GM23248 (cell line): ENCODE data around the gene PATE1. TPM values are rescaled to one million over a fixed set of nuclear protein-coding genes. Genes with fewer than 3 reads are reported as not detected.

Experiments used
- DNase-seq: peaks from one replicate; pipeline ENCODE4 v3.0.0-alpha.2; 2015
- H2AFZ ChIP-seq: fragments of 200-600 bp; sonication (generic); 2 replicates; pipeline ENCODE4 v1.6.1; 2016; ENCODE audit warnings: antibody characterized with exemption
- H3F3A ChIP-seq: fragments of 200-600 bp; sonication (generic); 2 replicates; pipeline ENCODE4 v1.6.1; 2016; ENCODE audit warnings: mild to moderate bottlenecking, antibody characterized with exemption, mixed run types; ENCODE audit not compliant: insufficient read depth
- H3K27ac ChIP-seq: fragments of 200-600 bp; sonication (generic); 2 replicates; pipeline ENCODE4 v1.5.1; 2016; ENCODE audit warnings: mild to moderate bottlenecking
- H3K27me3 ChIP-seq: fragments of 200-600 bp; sonication (generic); replicated peaks from 2 replicates; pipeline ENCODE4 v1.6.1; 2016; ENCODE audit warnings: mild to moderate bottlenecking; ENCODE audit not compliant: insufficient read depth
- H3K36me3 ChIP-seq: fragments of 200-600 bp; sonication (generic); 2 replicates; pipeline ENCODE4 v1.6.1; 2016; ENCODE audit warnings: low read depth, mild to moderate bottlenecking
- H3K4me1 ChIP-seq: fragments of 200-600 bp; sonication (generic); 2 replicates; pipeline ENCODE4 v1.6.1; 2016; ENCODE audit warnings: mild to moderate bottlenecking; ENCODE audit not compliant: insufficient read depth
- H3K4me2 ChIP-seq: fragments of 200-600 bp; sonication (generic); one replicate; pipeline ENCODE4 v1.6.1; 2016; ENCODE audit warnings: mild to moderate bottlenecking; ENCODE audit not compliant: unreplicated experiment
- H3K4me3 ChIP-seq: fragments of 200-600 bp; sonication (generic); 2 replicates; pipeline ENCODE4 v1.5.1; 2016; ENCODE audit warnings: mild to moderate bottlenecking
- H3K79me2 ChIP-seq: fragments of 200-600 bp; sonication (generic); 2 replicates; pipeline ENCODE4 v1.6.1; 2016; ENCODE audit warnings: mild to moderate bottlenecking; ENCODE audit not compliant: insufficient read depth
- H3K9ac ChIP-seq: fragments of 200-600 bp; sonication (generic); 2 replicates; pipeline ENCODE4 v1.6.1; 2016; ENCODE audit warnings: mild to moderate bottlenecking
- H3K9me2 ChIP-seq: fragments of 200-600 bp; sonication (generic); 2 replicates; pipeline ENCODE4 v1.6.1; 2016; ENCODE audit warnings: mixed run types, mild to moderate bottlenecking, moderate library complexity; ENCODE audit not compliant: insufficient read depth
- H3K9me3 ChIP-seq: fragments of 200-600 bp; sonication (generic); one replicate; pipeline ENCODE4 v1.6.1; 2017; ENCODE audit warnings: low read depth
- H4K20me1 ChIP-seq: fragments of 200-600 bp; sonication (generic); 2 replicates; pipeline ENCODE4 v1.6.0; 2016; ENCODE audit not compliant: insufficient read depth
- EZH2 ChIP-seq: fragments of 200-600 bp; sonication (generic); IDR thresholded peaks from 2 replicates; pipeline ENCODE4 v1.6.1; 2018; ENCODE audit warnings: antibody characterized with exemption, mild to moderate bottlenecking; ENCODE audit not compliant: insufficient read depth, poor library complexity, severe bottlenecking
- EZH2phosphoT487 ChIP-seq: fragments of 200-600 bp; sonication (generic); IDR thresholded peaks from 2 replicates; pipeline ENCODE4 v1.6.1; 2018; ENCODE audit warnings: antibody characterized with exemption, moderate library complexity, mild to moderate bottlenecking, low read depth; ENCODE audit not compliant: insufficient read depth
- WGBS, 2 experiments: methylation state at CpG; one replicate each; pipeline ENCODE4 v1.1.6; 2015 to 2017; ENCODE audit warnings: low lambda C conversion rate in 2 of 2, low coverage in 1 of 2; ENCODE audit errors: missing lambda C conversion rate in 2 of 2; 5-methylcytosine and 5-hydroxymethylcytosine counted together
- in situ Hi-C: fragments of 300-500 bp; cut with MboI; formaldehyde crosslinking; loops from 2 replicates; pipeline ENCODE4 v1.15.0; 2020
- polyA plus RNA-seq: library from polyadenylated mRNA; unstranded; fragments of >200 nt; fragmentation: Nextera tagmentation; extraction: Ambion mirVana; gene quantifications from 2 replicates; pipeline ENCODE4 v1.2.1, GENCODE V29; 2016
- total RNA-seq: library from RNA; depleted of rRNA; stranded (reverse); fragments of >200 nt; shearing (Covaris generic); gene quantifications from 2 replicates; pipeline ENCODE4 v1.2.3, GENCODE V29; 2014

PATE1 gene
- total and polyA plus RNA-seq, 2 experiments from 2014 or later = not detected

DNA sequence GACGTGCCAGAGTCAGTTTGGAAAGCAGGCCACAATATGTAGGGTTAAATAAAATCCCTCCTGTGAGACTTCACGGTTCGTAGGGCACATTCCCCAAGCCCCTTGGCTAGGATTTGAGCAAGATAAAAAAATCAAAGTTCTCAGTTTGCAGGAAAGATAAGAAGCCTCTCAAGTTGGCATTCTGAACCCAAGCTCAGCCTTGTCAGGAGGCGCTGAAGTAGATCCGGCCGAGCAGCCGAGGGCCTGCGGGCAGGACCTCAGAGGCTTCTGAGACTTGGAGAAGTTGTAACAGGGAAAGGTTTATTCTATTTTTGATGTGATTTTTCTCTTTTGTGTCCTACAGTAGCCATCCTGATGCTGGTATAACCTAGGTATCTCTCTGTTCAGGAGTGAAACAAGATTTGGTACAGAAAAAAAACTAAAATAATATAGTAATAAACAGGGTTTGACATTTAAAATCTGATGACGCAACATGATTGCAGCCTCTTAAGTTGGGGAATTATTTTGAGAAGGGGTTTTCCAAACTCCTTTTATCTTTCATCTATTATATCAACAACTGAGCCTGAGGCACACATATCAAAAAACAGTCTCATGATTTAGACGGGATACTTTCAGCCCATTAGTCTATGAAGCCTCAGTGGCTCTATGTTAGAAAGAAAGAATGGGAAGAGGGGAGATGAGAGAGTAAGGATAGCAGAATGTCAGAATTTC is 22.4 kb downstream of the PATE1 start:
- 32 to 33% methylated on average over 10 of the region's 10 CpGs for WGBS, 2 experiments
- Histone ChIP-seq H3K9ac (no peak overlapping the region), H3K79me2 (no peaks in the 10 kb centered on the region), H3K9me3 (no peaks in the 10 kb centered on the region), H2AFZ (no peak overlapping the region), H3K4me3 (no peak overlapping the region), H3K36me3 (no peaks in the 10 kb centered on the region), H3K4me1 (peaks cover 16% of the 10 kb centered on the region), H3F3A (peaks cover 17% of the 10 kb centered on the region), H4K20me1 (no peaks in the 10 kb centered on the region), H3K9me2 (no peaks in the 10 kb centered on the region), H3K27ac (no peak overlapping the region), H3K4me2 (no peak overlapping the region), H3K27me3 (peaks cover 32% of the 10 kb centered on the region)
- TF ChIP-seq EZH2 (no peak), EZH2phosphoT487 (no peak)
- in situ Hi-C loops = no loop called here
- no peak for DNase-seq

DNA sequence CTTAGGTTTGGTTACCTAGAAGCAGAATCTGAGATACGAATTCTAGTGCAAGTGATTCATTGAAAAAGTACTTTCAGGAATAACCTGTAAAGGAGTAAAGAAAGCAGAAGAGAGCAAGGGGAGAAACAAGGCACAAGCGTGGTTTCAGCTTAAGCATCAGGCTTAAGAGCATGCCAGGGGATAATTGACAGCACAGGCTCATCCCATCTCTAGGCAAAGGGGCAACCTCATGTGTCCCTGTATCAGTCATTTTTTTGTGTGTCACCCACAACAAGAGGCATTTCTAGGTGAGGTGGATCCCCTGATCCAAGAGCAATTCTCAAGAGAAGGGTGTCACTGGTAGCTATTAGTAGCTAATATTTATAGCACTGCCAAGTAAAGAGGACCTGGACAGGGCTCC is 24.5 kb downstream of the PATE1 start:
- in situ Hi-C loops = no loop called here
- H4K20me1 ChIP-seq = no peaks in the 10 kb centered on the region

DNA sequence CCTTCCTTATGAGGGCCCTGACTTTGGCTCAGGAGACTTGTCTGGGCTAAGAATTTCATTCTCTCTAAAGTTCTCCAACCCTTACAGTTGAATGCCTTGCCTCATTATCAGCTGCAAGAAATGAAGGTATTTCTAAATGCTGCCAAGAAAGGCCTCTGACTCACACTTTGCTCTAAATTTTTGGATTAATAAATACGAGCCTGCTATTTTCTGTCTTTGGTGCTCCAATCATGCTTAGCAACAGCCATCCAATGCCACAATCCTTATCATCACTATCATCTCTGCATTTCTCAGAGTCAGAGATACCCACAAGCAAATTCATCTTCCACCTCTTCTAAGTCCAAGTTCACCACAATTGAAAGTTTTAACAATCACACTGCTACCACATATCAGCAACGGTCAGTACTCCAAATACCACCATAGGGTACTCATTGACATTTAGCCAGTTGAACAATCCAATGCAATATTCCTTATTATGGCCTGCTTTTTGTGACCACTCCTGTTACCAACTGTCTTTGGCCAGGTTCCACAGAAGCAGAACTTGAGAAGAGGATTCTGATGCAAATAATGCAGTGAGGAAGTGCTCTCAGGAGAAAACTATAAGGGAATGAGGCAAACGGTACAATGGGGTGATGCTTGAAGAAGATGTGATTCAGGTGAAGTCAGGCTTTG is 26.9 kb downstream of the PATE1 start:
- no peak for TF ChIP-seq EZH2
- 0 out of 2 replicates have a peak, but pooled peaks have one; percentile 53 for TF ChIP-seq EZH2phosphoT487
- Histone ChIP-seq H3K27me3 (peaks cover 12% of the 10 kb centered on the region; the same call in 1 of the 2 replicates), H3F3A (peaks cover 17% of the 10 kb centered on the region), H3K27ac (peak overlapping the region; percentile 56), H3K9me3 (no peaks in the 10 kb centered on the region), H3K4me3 (peak overlapping the region; percentile 9; the same call in 1 of the 2 replicates), H3K79me2 (no peaks in the 10 kb centered on the region), H3K9ac (no peak overlapping the region), H3K4me1 (peaks cover 34% of the 10 kb centered on the region), H3K9me2 (no peaks in the 10 kb centered on the region), H2AFZ (no peak overlapping the region), H3K4me2 (peak overlapping the region; percentile 23), H3K36me3 (no peaks in the 10 kb centered on the region), H4K20me1 (no peaks in the 10 kb centered on the region)
- in situ Hi-C loops = no loop called here
- peak; percentile 88 for DNase-seq
- 1 to 2% methylated on average over 3 of the region's 3 CpGs for WGBS, 2 experiments

More for the DNA sequence above, 24.5 kb downstream of the PATE1 start:
- Histone ChIP-seq H3K27ac (no peak overlapping the region), H3K9me3 (no peaks in the 10 kb centered on the region), H3K4me2 (no peak overlapping the region), H3K4me3 (no peak overlapping the region), H3K79me2 (no peaks in the 10 kb centered on the region), H3K27me3 (peaks cover 24% of the 10 kb centered on the region), H2AFZ (no peak overlapping the region), H3K9ac (no peak overlapping the region), H3K9me2 (no peaks in the 10 kb centered on the region), H3F3A (peaks cover 17% of the 10 kb centered on the region), H3K4me1 (peaks cover 22% of the 10 kb centered on the region), H3K36me3 (no peaks in the 10 kb centered on the region)
- TF ChIP-seq EZH2phosphoT487 (no peak), EZH2 (no peak)
- 38 to 47% methylated on average over 2 of the region's 2 CpGs for WGBS, 2 experiments
- DNase-seq = no peak

- DNase-seq = peak; percentile 59
- Histone ChIP-seq H3K79me2 (no peaks in the 10 kb centered on the region), H3K4me3 (no peak overlapping the region; the same call in 1 of the 2 replicates), H3K4me2 (peak overlapping the region; percentile 23), H3K9me3 (no peaks in the 10 kb centered on the region), H3K9ac (no peak overlapping the region), H3K27me3 (peaks cover 8% of the 10 kb centered on the region; the same call in 1 of the 2 replicates), H4K20me1 (no peaks in the 10 kb centered on the region), H3K27ac (peak overlapping the region; percentile 56), H3K9me2 (no peaks in the 10 kb centered on the region), H3F3A (peaks cover 17% of the 10 kb centered on the region), H3K36me3 (no peaks in the 10 kb centered on the region), H3K4me1 (peaks cover 34% of the 10 kb centered on the region), H2AFZ (no peak overlapping the region)
- WGBS, 2 experiments = 59 to 72% methylated on average over 3 of the region's 3 CpGs
- no peak for TF ChIP-seq EZH2
- TF ChIP-seq EZH2phosphoT487 = no peak
- in situ Hi-C loops = no loop called here
Measured at GRCh38 chr11:125773516-125773915, 27.4 kb downstream of the PATE1 start.
